Measurements from ENCODE around the gene RBM24.

DNA sequence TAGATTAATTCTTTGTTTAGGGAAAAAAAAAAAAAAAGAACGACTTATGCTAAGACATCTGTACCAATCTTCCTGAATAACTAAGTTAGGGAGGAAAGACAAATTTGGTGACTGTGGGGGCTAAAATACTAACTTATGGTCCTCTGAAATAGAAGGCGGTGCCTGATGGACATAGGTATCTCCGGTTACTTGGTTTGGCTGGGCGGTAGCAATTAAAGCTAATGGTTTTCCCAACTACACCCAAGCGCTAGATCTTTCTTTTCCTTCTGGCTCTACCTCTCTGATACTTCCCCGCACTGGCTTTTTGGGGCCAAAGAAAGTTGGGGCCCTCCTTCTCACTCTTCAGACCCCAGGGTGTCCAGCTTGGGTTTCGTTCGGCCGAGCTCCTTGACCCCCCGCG, 1.0 kb upstream of the RBM24 start:
- TF ChIP-seq, protein P1, sequence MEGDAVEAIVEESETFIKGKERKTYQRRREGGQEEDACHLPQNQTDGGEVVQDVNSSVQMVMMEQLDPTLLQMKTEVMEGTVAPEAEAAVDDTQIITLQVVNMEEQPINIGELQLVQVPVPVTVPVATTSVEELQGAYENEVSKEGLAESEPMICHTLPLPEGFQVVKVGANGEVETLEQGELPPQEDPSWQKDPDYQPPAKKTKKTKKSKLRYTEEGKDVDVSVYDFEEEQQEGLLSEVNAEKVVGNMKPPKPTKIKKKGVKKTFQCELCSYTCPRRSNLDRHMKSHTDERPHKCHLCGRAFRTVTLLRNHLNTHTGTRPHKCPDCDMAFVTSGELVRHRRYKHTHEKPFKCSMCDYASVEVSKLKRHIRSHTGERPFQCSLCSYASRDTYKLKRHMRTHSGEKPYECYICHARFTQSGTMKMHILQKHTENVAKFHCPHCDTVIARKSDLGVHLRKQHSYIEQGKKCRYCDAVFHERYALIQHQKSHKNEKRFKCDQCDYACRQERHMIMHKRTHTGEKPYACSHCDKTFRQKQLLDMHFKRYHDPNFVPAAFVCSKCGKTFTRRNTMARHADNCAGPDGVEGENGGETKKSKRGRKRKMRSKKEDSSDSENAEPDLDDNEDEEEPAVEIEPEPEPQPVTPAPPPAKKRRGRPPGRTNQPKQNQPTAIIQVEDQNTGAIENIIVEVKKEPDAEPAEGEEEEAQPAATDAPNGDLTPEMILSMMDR (IDR thresholded peaks at IDR 0.05): no peak
- TF ChIP-seq POLR2A (IDR thresholded peaks at IDR 0.05): no peak

Data from Peyer's patch (tissue), 4 donors.